A549 (cell line): ENCODE data around the gene ANO9. TPM values are rescaled to one million over a fixed set of nuclear protein-coding genes. Genes with fewer than 3 reads are reported as not detected.

Experiments used
- ATAC-seq, 2 experiments: fragments of 200-7000 bp in 1 of 2; fragments of >200 bp in 1 of 2; cut with Nextera tagmentation in 1 of 2; cut with Tn5 transposase in 1 of 2; 3 replicates each; pipeline versions ENCODE4 v1.8.0 to v1.9.1; 2018 to 2020; ENCODE audit warnings: mild to moderate bottlenecking in 1 of 2, moderate library complexity in 1 of 2
- CTCF ChIA-PET: fragments of 300-600 bp; sonication (Branson Sonifier 250); formaldehyde crosslinking; extraction: SDS; loops from one replicate; lab custom pipeline; 2021; ENCODE audit warnings: antibody characterized with exemption, inconsistent platforms; lab: Yijun Ruan, JAX
- POLR2A ChIA-PET: fragments of 350-600 bp; formaldehyde crosslinking; extraction: SDS; loops from one replicate; lab custom pipeline; 2021; ENCODE audit warnings: antibody characterized with exemption, inconsistent platforms; lab: Yijun Ruan, JAX
- DNase-seq, 2 experiments: peaks; one replicate each; pipeline versions ENCODE4 v3.0.0 to v3.0.0-alpha.2; 2011 to 2016; ENCODE audit warnings: low read depth in 1 of 2, low spot score in 1 of 2
- FAIRE-seq: peaks from 2 replicates; lab custom pipeline; 2011; peaks lifted over from hg19 to GRCh38; lab: Jason Lieb, UNC
- H3K27ac ChIP-seq, 2 experiments: fragments of >200 bp; sonication (Bioruptor Twin); formaldehyde crosslinking; 3 replicates each; pipeline ENCODE4 v1.5.1; 2016 to 2017
- H3K4me1 ChIP-seq: fragments of >200 bp; sonication (Bioruptor Twin); formaldehyde crosslinking; 3 replicates; pipeline ENCODE4 v1.6.1; 2016
- H3K4me2 ChIP-seq: fragments of >200 bp; sonication (Bioruptor Twin); formaldehyde crosslinking; 3 replicates; pipeline ENCODE4 v1.6.1; 2016
- H3K4me3 ChIP-seq: fragments of >200 bp; sonication (Bioruptor Twin); formaldehyde crosslinking; 3 replicates; pipeline ENCODE4 v1.5.1; 2016
- H3K9me3 ChIP-seq: fragments of >200 bp; sonication (Bioruptor Twin); formaldehyde crosslinking; 3 replicates; pipeline ENCODE4 v1.6.1; 2016
- EP300 ChIP-seq, 2 experiments: fragments of >200 bp; sonication (Bioruptor Twin); formaldehyde crosslinking; IDR thresholded peaks; 2 replicates in 1 of 2; 3 replicates in 1 of 2; pipeline ENCODE4 v1.6.1; 2016 to 2017
- FOSB ChIP-seq: fragments of 250-450 bp; sonication (Bioruptor Pico); IDR thresholded peaks from 2 replicates; pipeline ENCODE4 v1.5.0; 2020; ENCODE audit warnings: mild to moderate bottlenecking, moderate library complexity
- FOSL2 ChIP-seq, 2 experiments: fragments of 450-650 bp in 1 of 2; fragments of >200 bp in 1 of 2; sonication (Bioruptor Twin) in 1 of 2; formaldehyde crosslinking; IDR thresholded peaks; 2 replicates each; pipeline versions ENCODE4 v1.5.0 to v1.6.1; 2016 to 2020; ENCODE audit warnings: mild to moderate bottlenecking in 1 of 2, moderate library complexity in 1 of 2
- HOXB5 ChIP-seq: fragments of 250-450 bp; sonication (Bioruptor Pico); IDR thresholded peaks from 2 replicates; pipeline ENCODE4 v1.5.0; 2020; ENCODE audit warnings: mild to moderate bottlenecking, moderate library complexity
- NR3C1 ChIP-seq: fragments of >200 bp; sonication (Bioruptor Twin); formaldehyde crosslinking; IDR thresholded peaks from 3 replicates; pipeline ENCODE4 v1.6.1; 2017
- RARB ChIP-seq: fragments of 250-450 bp; sonication (Bioruptor Pico); IDR thresholded peaks from 2 replicates; pipeline ENCODE4 v1.8.0; 2021; ENCODE audit warnings: mild to moderate bottlenecking, moderate library complexity
- REST ChIP-seq: fragments of 200-600 bp; sonication (generic); IDR thresholded peaks from 2 replicates; pipeline ENCODE4 v1.6.1; 2016; ENCODE audit warnings: antibody characterized with exemption, mild to moderate bottlenecking, moderate library complexity
- SREBF2 ChIP-seq: fragments of 450-650 bp; IDR thresholded peaks from 2 replicates; pipeline ENCODE4 v1.6.1; 2014; ENCODE audit warnings: mild to moderate bottlenecking, moderate library complexity
- TFCP2L1 ChIP-seq: fragments of 250-450 bp; sonication (Bioruptor Pico); IDR thresholded peaks from 2 replicates; pipeline ENCODE4 v1.5.0; 2021; ENCODE audit warnings: mild to moderate bottlenecking
- TP53 ChIP-seq: fragments of 250-450 bp; sonication (Bioruptor Pico); IDR thresholded peaks from 2 replicates; pipeline ENCODE4 v1.5.0; 2021; ENCODE audit warnings: mild to moderate bottlenecking, moderate library complexity
- USF2 ChIP-seq: fragments of 450-650 bp; IDR thresholded peaks from 2 replicates; pipeline ENCODE4 v1.6.1; 2014; ENCODE audit warnings: antibody characterized with exemption
- ZFP36 ChIP-seq: fragments of 450-650 bp; IDR thresholded peaks from 2 replicates; pipeline ENCODE4 v1.6.1; 2014; ENCODE audit warnings: borderline replicate concordance; ENCODE audit not compliant: partially characterized antibody
- ZNF302 ChIP-seq: fragments of 250-450 bp; sonication (Bioruptor Pico); IDR thresholded peaks from 2 replicates; pipeline ENCODE4 v1.9.0; 2021; ENCODE audit warnings: inconsistent platforms, mild to moderate bottlenecking, moderate library complexity
- ZSCAN20 ChIP-seq: fragments of 250-450 bp; sonication (Bioruptor Pico); IDR thresholded peaks from 2 replicates; pipeline ENCODE4 v1.8.0; 2022; ENCODE audit warnings: mild to moderate bottlenecking, moderate library complexity
- WGBS: methylation state at CpG from one replicate; pipeline ENCODE4 v1.1.6; 2017; ENCODE audit errors: missing lambda C conversion rate; 5-methylcytosine and 5-hydroxymethylcytosine counted together
- polyA plus RNA-seq, 4 experiments: library from polyadenylated mRNA; depleted of rRNA in 3 of 4; stranded (reverse); fragments of >200 nt; fragmentation: RNase III in 1 of 4; extraction: RNeasy Plus Mini Kit Qiagen cat#74134 plus additional on column Dnase treatment in 1 of 4; gene quantifications; 2 replicates in 3 of 4; 3 replicates in 1 of 4; pipeline ENCODE4 v1.2.3, GENCODE V29; 2011 to 2017
- TF ChIP-seq, protein P1 (sequence below): fragments of >200 bp; sonication (Bioruptor Twin); formaldehyde crosslinking; IDR thresholded peaks from 2 replicates; pipeline ENCODE4 v1.6.1; 2016

The ANO9 gene
- polyA plus RNA-seq, 2 of the 4 experiments (the other 2 are of a cell fraction) = 0.50 to 0.66 TPM

DNA sequence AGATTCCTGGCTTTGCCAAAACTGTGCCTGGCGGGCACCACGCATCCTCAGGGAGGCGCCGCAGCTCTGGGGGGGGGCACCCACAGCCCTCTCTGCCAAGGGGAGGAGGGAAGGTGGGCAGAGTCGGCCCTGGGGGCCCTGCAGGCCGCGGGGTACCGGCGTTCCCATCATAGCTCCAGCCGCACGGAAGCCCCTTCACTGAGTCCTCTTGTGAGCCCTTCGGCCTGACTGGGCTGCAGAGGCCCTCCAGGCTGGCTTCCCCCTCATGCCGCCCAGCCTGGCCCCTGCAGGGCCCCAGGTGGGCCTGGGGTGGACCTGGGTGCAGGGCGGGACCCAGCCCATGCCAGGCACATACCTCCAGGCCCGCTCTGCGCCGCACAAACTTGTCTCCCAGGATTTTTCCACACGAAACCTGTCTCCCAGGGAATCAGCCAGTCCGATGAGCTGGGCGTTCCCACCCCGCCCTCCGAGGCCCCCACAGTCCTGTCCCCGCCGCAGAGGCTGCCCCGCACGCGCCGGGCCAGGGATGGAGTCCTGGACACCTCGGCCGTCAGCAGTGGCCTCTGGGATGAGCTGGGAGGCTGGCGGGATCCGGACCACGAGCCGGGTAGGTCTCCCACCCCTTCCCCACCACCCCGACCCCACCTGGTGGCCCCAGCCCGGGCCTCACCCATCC lies 49.6 kb downstream of the ANO9 start:
- POLR2A ChIA-PET = interaction anchor here (0.9 to 3.1 kb wide), 2 partner anchors 15 to 56 kb away, joined by 4 to 18 read pairs; no protein-coding TSS in a partner anchor
- ATAC-seq (no peak), DNase-seq (no peak), FAIRE-seq (no peak)
- Histone ChIP-seq H3K4me2 (peak overlapping the region; percentile 95; the same call in 2 of the 3 replicates), H3K4me1 (peaks cover 37% of the 10 kb centered on the region), H3K4me3 (no peak overlapping the region), H3K27ac (peak overlapping the region; percentile 98 to 99), H3K9me3 (no peaks in the 10 kb centered on the region)
- TF ChIP-seq HOXB5 (no peak), ZNF302 (CRISPR knock-in tag) (no peak), FOSL2 (IDR thresholded peaks at IDR 0.05) (no peak), FOSL2 (CRISPR knock-in tag; IDR thresholded peaks at IDR 0.05) (no peak), ZSCAN20 (no peak), NR3C1 (no peak), USF2 (no peak), SREBF2 (no peak), TP53 (CRISPR knock-in tag) (no peak), FOSB (no peak), RARB (CRISPR knock-in tag) (no peak), TFCP2L1 (no peak)
- TF ChIP-seq, protein P1, sequence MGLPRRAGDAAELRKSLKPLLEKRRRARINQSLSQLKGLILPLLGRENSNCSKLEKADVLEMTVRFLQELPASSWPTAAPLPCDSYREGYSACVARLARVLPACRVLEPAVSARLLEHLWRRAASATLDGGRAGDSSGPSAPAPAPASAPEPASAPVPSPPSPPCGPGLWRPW = no peak
- CTCF ChIA-PET = interaction anchor here (1.2 to 1.9 kb wide), 4 partner anchors 24 to 87 kb away, joined by 3 to 10 read pairs (median 4); no protein-coding TSS in a partner anchor
- 89% methylated on average over 13 of the region's 36 CpGs for WGBS

DNA sequence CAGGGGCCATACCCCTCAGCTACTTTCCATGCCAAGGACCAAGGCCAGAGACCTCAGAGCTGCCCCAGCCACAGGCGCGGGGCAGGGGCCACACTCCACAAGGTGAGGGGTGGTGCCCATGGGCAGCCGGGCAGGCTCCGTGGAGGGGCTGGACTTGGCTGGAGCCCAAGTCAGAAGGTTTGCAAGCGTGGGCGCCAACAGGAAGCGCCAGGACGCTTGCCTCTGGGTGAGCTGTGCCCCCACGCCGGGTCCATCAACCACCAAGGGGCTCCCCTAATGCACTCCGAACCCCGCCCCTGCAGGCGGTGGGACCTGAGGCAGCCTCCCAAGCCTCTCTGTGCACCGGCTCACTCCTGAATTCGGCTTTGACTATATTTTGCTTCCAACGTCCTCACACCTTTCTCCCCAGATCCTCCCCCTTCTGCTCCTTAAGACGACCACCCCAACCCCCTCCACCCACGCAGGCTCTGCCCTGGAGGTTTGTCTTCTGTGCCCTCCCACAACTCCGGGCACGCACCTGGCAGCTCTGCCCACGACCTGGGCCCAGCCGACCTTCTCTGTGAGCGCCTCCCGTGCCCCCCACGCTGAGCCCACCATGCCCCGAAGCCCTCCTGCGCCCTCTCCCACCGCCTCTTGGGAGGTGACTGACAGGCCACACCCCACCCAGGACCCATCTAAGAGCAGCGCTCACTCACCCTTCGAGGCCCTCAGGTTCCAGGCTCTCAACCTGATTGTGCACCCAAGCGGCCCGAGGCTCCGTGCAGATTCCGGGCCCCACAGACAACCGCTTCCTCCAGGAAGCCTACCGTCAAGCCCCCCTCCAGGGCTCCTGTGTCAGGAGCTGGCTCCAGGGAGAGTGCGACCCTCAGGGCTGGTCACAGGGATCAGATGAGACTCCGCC lies 50.4 kb downstream of the ANO9 start:
- TF ChIP-seq REST (no peak), ZFP36 (peak; percentile 18), EP300 (IDR thresholded peaks at IDR 0.05) (no peak), SREBF2 (no peak)
- DNase-seq (no peak), FAIRE-seq (no peak), ATAC-seq (no peak)
- CTCF ChIA-PET = interaction anchor here (1.2 to 1.9 kb wide), 3 partner anchors 12 to 86 kb away, joined by 3 to 10 read pairs (median 4); no protein-coding TSS in a partner anchor
- Histone ChIP-seq H3K27ac (peak overlapping the region in 1 of 2 experiments; percentile 98; a peak in 2 of 6 replicates), H3K4me2 (no peak overlapping the region), H3K4me3 (no peak overlapping the region), H3K9me3 (no peaks in the 10 kb centered on the region), H3K4me1 (peaks cover 34% of the 10 kb centered on the region)
- WGBS = 90% methylated on average over 34 of the region's 38 CpGs
- POLR2A ChIA-PET = interaction anchor here (1.4 to 3.1 kb wide), 2 partner anchors 16 kb away, joined by 3 to 18 read pairs; no protein-coding TSS in a partner anchor
